Measurements from ENCODE around the gene LRRTM1.

LRRTM1 gene

DNA sequence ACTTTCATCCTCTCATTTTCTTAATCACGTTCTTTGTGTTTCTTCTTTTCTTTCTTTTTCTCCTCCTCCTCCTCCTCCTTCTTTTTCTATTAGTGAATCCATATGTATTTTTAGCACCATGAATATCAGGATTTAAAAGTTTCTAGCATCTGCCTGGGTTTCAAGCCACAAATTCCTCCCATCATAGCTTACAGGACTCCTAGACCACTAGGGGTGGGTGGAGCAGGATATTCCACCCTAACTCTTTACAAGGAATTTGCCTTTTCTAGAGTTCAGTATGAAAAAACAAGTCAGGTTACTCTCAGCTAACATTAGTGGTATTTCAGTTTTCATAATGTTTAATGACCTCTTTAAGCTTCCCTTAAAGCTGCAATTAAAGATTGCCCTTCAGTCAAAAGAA is 19.1 kb upstream of the LRRTM1 start:
- no peak for TF ChIP-seq ZNF274 (IDR thresholded peaks at IDR 0.05; ENCODE audit: low read depth, low read length)
- no peak for TF ChIP-seq SUZ12 (IDR thresholded peaks at IDR 0.05; ENCODE audit: extremely low read depth, insufficient read depth, insufficient read length)
- TF ChIP-seq YY1 (IDR thresholded peaks at IDR 0.05; ENCODE audit: insufficient read depth, insufficient read length) = no peak
- H3K36me3 ChIP-seq (ENCODE audit: insufficient read depth, insufficient read length, low read length) = no peaks in the 10 kb centered on the region
- H3K9ac ChIP-seq (ENCODE audit: insufficient read length, low read depth) = no peak overlapping the region
- H3K9me3 ChIP-seq (ENCODE audit: insufficient read depth, low read length) = no peaks in the 10 kb centered on the region
- no peak for DNase-seq (ENCODE audit: low read depth, low spot score)
- no peaks in the 10 kb centered on the region for H3K4me1 ChIP-seq (ENCODE audit: insufficient read depth, insufficient read length)
- H3K4me3 ChIP-seq (ENCODE audit: insufficient read length, low read depth) = no peak overlapping the region
- H3K27me3 ChIP-seq (ENCODE audit: insufficient read depth, insufficient read length) = no peaks in the 10 kb centered on the region

GRCh38 chr2:80322958-80323357 is 18.4 kb upstream of the LRRTM1 start:
- no peak overlapping the region for H3K4me3 ChIP-seq (ENCODE audit: insufficient read length, low read depth)
- H3K27me3 ChIP-seq (ENCODE audit: insufficient read depth, insufficient read length) = no peaks in the 10 kb centered on the region
- DNase-seq (ENCODE audit: low read depth, low spot score) = no peak
- H3K36me3 ChIP-seq (ENCODE audit: insufficient read depth, insufficient read length, low read length) = no peaks in the 10 kb centered on the region
- no peaks in the 10 kb centered on the region for H3K4me1 ChIP-seq (ENCODE audit: insufficient read depth, insufficient read length)
- H3K9me3 ChIP-seq (ENCODE audit: insufficient read depth, low read length) = no peaks in the 10 kb centered on the region
- H3K9ac ChIP-seq (ENCODE audit: insufficient read length, low read depth) = no peak overlapping the region
- TF ChIP-seq YY1 (IDR thresholded peaks at IDR 0.05; ENCODE audit: insufficient read depth, insufficient read length) = no peak
- no peak for TF ChIP-seq SUZ12 (IDR thresholded peaks at IDR 0.05; ENCODE audit: extremely low read depth, insufficient read depth, insufficient read length)
- TF ChIP-seq ZNF274 (IDR thresholded peaks at IDR 0.05; ENCODE audit: low read depth, low read length) = no peak

- no peak for DNase-seq (ENCODE audit: low read depth, low spot score)
Observed at GRCh38 chr2:80322311-80322920, 17.9 kb upstream of the LRRTM1 start.

DNA sequence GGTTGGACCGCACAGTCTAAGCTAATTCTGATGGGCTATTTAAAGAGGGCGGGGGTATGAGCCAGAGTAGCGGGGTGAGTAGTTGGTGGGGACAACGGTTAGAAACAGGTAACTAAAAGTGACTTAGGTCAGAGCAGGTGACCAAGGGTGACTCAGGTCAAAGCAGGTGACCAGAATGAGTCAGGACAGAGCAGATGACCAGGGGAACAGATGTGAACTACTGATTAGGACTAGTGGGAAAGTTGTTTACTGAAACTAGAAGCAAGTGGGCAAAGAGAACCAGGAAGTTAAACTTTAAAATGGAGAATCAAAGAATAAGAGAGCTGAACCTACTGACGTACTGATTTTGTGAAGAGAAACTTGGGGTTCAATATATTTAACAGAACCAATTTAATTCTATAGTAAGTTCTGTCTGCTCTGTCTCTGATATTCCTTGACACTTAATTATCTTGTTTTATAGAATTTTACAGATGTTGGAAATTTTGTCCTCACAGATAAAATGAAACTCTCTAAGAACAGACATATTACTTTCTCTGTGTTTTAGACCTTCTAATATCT is 7.8 kb upstream of the LRRTM1 start:
- H3K9me3 ChIP-seq (ENCODE audit: insufficient read depth, low read length) = no peaks in the 10 kb centered on the region
- H3K36me3 ChIP-seq (ENCODE audit: insufficient read depth, insufficient read length, low read length) = no peaks in the 10 kb centered on the region
- no peaks in the 10 kb centered on the region for H3K27me3 ChIP-seq (ENCODE audit: insufficient read depth, insufficient read length)
- no peak overlapping the region for H3K4me3 ChIP-seq (ENCODE audit: insufficient read length, low read depth)
- DNase-seq (ENCODE audit: low read depth, low spot score) = no peak
- no peaks in the 10 kb centered on the region for H3K4me1 ChIP-seq (ENCODE audit: insufficient read depth, insufficient read length)
- TF ChIP-seq SUZ12 (IDR thresholded peaks at IDR 0.05; ENCODE audit: extremely low read depth, insufficient read depth, insufficient read length) = no peak
- no peak for TF ChIP-seq ZNF274 (IDR thresholded peaks at IDR 0.05; ENCODE audit: low read depth, low read length)
- TF ChIP-seq YY1 (IDR thresholded peaks at IDR 0.05; ENCODE audit: insufficient read depth, insufficient read length) = no peak
- no peak overlapping the region for H3K9ac ChIP-seq (ENCODE audit: insufficient read length, low read depth)

More at GRCh38 chr2:80322311-80322920, 17.9 kb upstream of the LRRTM1 start:
- no peak overlapping the region for H3K9ac ChIP-seq (ENCODE audit: insufficient read length, low read depth)
- no peaks in the 10 kb centered on the region for H3K9me3 ChIP-seq (ENCODE audit: insufficient read depth, low read length)
- no peak overlapping the region for H3K4me3 ChIP-seq (ENCODE audit: insufficient read length, low read depth)
- TF ChIP-seq YY1 (IDR thresholded peaks at IDR 0.05; ENCODE audit: insufficient read depth, insufficient read length) (no peak), SUZ12 (IDR thresholded peaks at IDR 0.05; ENCODE audit: extremely low read depth, insufficient read depth, insufficient read length) (no peak), ZNF274 (IDR thresholded peaks at IDR 0.05; ENCODE audit: low read depth, low read length) (no peak)
- no peaks in the 10 kb centered on the region for H3K36me3 ChIP-seq (ENCODE audit: insufficient read depth, insufficient read length, low read length)
- H3K27me3 ChIP-seq (ENCODE audit: insufficient read depth, insufficient read length) = no peaks in the 10 kb centered on the region
- no peaks in the 10 kb centered on the region for H3K4me1 ChIP-seq (ENCODE audit: insufficient read depth, insufficient read length)

DNA sequence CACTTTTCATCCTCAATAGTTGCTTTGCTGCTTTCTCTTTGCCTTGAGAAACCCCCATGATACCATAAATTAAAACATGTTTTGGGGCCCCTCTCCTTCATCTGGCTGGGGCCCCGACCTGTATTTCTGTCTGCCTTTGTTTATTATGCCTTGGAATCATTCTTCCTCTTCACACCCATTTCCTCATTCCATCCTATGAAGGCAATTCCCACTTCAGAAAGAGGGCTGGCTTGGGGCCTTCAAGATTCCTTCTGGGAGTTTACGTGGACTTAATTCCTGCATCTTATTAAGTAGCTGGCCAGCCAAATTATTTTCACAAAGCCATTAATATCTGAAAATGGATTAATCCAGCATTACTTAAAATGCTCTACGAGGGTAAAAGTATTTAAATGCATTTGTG is 6.8 kb upstream of the LRRTM1 start:
- H3K9me3 ChIP-seq (ENCODE audit: insufficient read depth, low read length) = no peaks in the 10 kb centered on the region
- no peak for TF ChIP-seq YY1 (IDR thresholded peaks at IDR 0.05; ENCODE audit: insufficient read depth, insufficient read length)
- TF ChIP-seq SUZ12 (IDR thresholded peaks at IDR 0.05; ENCODE audit: extremely low read depth, insufficient read depth, insufficient read length) = no peak
- TF ChIP-seq ZNF274 (IDR thresholded peaks at IDR 0.05; ENCODE audit: low read depth, low read length) = no peak

GRCh38 chr2:80303006-80303908 is 1.3 kb downstream of the LRRTM1 start:
- Histone ChIP-seq H3K4me3 (ENCODE audit: insufficient read length, low read depth) (peak overlapping the region; percentile 58), H3K27me3 (ENCODE audit: insufficient read depth, insufficient read length) (peaks cover 38% of the 10 kb centered on the region), H3K4me1 (ENCODE audit: insufficient read depth, insufficient read length) (no peaks in the 10 kb centered on the region), H3K36me3 (ENCODE audit: insufficient read depth, insufficient read length, low read length) (no peaks in the 10 kb centered on the region), H3K9me3 (ENCODE audit: insufficient read depth, low read length) (no peaks in the 10 kb centered on the region), H3K9ac (ENCODE audit: insufficient read length, low read depth) (no peak overlapping the region)
- no peak for DNase-seq (ENCODE audit: low read depth, low spot score)
- TF ChIP-seq ZNF274 (IDR thresholded peaks at IDR 0.05; ENCODE audit: low read depth, low read length) (no peak), SUZ12 (IDR thresholded peaks at IDR 0.05; ENCODE audit: extremely low read depth, insufficient read depth, insufficient read length) (no peak), YY1 (IDR thresholded peaks at IDR 0.05; ENCODE audit: insufficient read depth, insufficient read length) (no peak)

More for the DNA sequence above, 6.8 kb upstream of the LRRTM1 start:
- no peak overlapping the region for H3K9ac ChIP-seq (ENCODE audit: insufficient read length, low read depth)
- H3K36me3 ChIP-seq (ENCODE audit: insufficient read depth, insufficient read length, low read length) = no peaks in the 10 kb centered on the region
- no peak for DNase-seq (ENCODE audit: low read depth, low spot score)
- no peak overlapping the region for H3K4me3 ChIP-seq (ENCODE audit: insufficient read length, low read depth)
- H3K27me3 ChIP-seq (ENCODE audit: insufficient read depth, insufficient read length) = no peaks in the 10 kb centered on the region
- H3K4me1 ChIP-seq (ENCODE audit: insufficient read depth, insufficient read length) = no peaks in the 10 kb centered on the region
